Spleen (tissue), 11 donors: Measurements from ENCODE around the gene RHOJ. TPM values are rescaled to one million over a fixed set of nuclear protein-coding genes. Genes with fewer than 3 reads are reported as not detected.

Experiments
- DNase-seq: peaks from one replicate; pipeline ENCODE4 v3.0.0-alpha.2; 2020
- H3K27ac ChIP-seq, 8 donors: fragments of 200-600 bp; sonication (generic) in 7 of 8; 1 replicate in 4 of 8; 2 replicates in 4 of 8; pipeline versions ENCODE4 v1.5.0 to v1.8.0; 2016 to 2021; ENCODE audit warnings: inconsistent platforms in 4 of 8, mild to moderate bottlenecking in 4 of 8, moderate library complexity in 1 of 8
- H3K27me3 ChIP-seq, 7 donors: fragments of 200-600 bp; sonication (generic) in 6 of 7; replicated peaks in 1 of 7; 1 replicate in 4 of 7; 2 replicates in 3 of 7; pipeline versions ENCODE4 v1.5.0 to v1.8.0; 2016 to 2021; ENCODE audit warnings: inconsistent platforms in 3 of 7, mild to moderate bottlenecking in 1 of 7
- H3K36me3 ChIP-seq, 6 donors: fragments of 200-600 bp; sonication (generic) in 5 of 6; 1 replicate in 4 of 6; 2 replicates in 2 of 6; pipeline versions ENCODE4 v1.5.0 to v1.8.0; 2016 to 2021; ENCODE audit warnings: inconsistent platforms in 2 of 6
- H3K4me1 ChIP-seq, 6 donors: fragments of 200-600 bp; sonication (generic) in 5 of 6; 1 replicate in 3 of 6; 2 replicates in 3 of 6; pipeline versions ENCODE4 v1.5.0 to v1.8.0; 2016 to 2021; ENCODE audit warnings: inconsistent platforms in 3 of 6
- H3K4me3 ChIP-seq, 8 donors: fragments of 200-600 bp; sonication (generic) in 7 of 8; 1 replicate in 4 of 8; 2 replicates in 4 of 8; pipeline versions ENCODE4 v1.5.0 to v1.8.0; 2016 to 2021; ENCODE audit warnings: inconsistent platforms in 4 of 8, mild to moderate bottlenecking in 4 of 8, moderate library complexity in 2 of 8
- H3K9me3 ChIP-seq, 8 donors: fragments of 200-600 bp; sonication (generic) in 7 of 8; 1 replicate in 4 of 8; 2 replicates in 4 of 8; pipeline versions ENCODE4 v1.5.0 to v1.8.0; 2016 to 2021; ENCODE audit warnings: inconsistent platforms in 4 of 8
- CTCF ChIP-seq, 11 experiments: fragments of 200-600 bp in 7 of 11; fragments of 450-650 bp in 4 of 11; sonication (generic) in 4 of 11; IDR thresholded peaks in 8 of 11; conservative IDR thresholded peaks in 3 of 11; 1 replicate in 7 of 11; 2 replicates in 4 of 11; pipeline versions ENCODE4 v1.4.0 to v1.8.0; 2016 to 2021; ENCODE audit warnings: antibody characterized with exemption in 11 of 11, inconsistent platforms in 4 of 11, mild to moderate bottlenecking in 1 of 11
- POLR2A ChIP-seq, 3 donors: fragments of 450-650 bp; IDR thresholded peaks; one replicate each; pipeline ENCODE4 v1.5.1; 2017; ENCODE audit warnings: antibody characterized with exemption in 3 of 3, mild to moderate bottlenecking in 1 of 3
- POLR2AphosphoS5 ChIP-seq, 3 donors: sonication (generic); formaldehyde crosslinking; IDR thresholded peaks; one replicate each; pipeline ENCODE4 v1.5.1; 2017; ENCODE audit warnings: antibody characterized with exemption in 3 of 3
- WGBS, 5 donors: extraction: QIAGEN DNeasy Blood & Tissue Kit in 3 of 5; methylation state at CpG; one replicate each; pipeline versions ENCODE4 v1.1.5 to v1.1.7; 2013 to 2018; 5-methylcytosine and 5-hydroxymethylcytosine counted together
- intact Hi-C: fragments of 100-400 bp; cut with DNase I; formaldehyde crosslinking; loops from one replicate; pipeline ENCODE4 v1.15.0; 2023; ENCODE audit warnings: low total_unique reads
- polyA plus RNA-seq, 3 donors: library from polyadenylated mRNA; stranded (reverse); fragments of 200-250 nt; gene quantifications; one replicate each; pipeline ENCODE4 v1.2.1, GENCODE V29; 2013
- total RNA-seq, 7 donors: library from RNA; depleted of rRNA in 3 of 7; stranded (reverse); fragments of >200 nt in 3 of 7; fragmentation: NEBNext Ultra II Directional in 4 of 7; extraction: Animal tissue kit (Norgen Biotek cat#: 25700) in 4 of 7; gene quantifications; one replicate each; pipeline versions ENCODE4 v1.1.0 to v1.2.1, GENCODE V29; 2016 to 2021
- donor health status: healthy with polysubstance abuse.
- donor health status: DM: no; HTN: no; CAD: no; lungs with moderate emphysema.
- donor health status: DM: no; HTN: no; CAD: no.
- donor health status: Bipolar disorder and iron deficiency.
- donor health status: healthy.
- donor health status: DM: no; HTN: no; CAD: no.
- donor health status: DM: yes; HTN: yes; CAD: no.

The RHOJ gene
- total and polyA plus RNA-seq, 10 donors, result 5.5 to 26.3 (median 14.9) TPM

DNA sequence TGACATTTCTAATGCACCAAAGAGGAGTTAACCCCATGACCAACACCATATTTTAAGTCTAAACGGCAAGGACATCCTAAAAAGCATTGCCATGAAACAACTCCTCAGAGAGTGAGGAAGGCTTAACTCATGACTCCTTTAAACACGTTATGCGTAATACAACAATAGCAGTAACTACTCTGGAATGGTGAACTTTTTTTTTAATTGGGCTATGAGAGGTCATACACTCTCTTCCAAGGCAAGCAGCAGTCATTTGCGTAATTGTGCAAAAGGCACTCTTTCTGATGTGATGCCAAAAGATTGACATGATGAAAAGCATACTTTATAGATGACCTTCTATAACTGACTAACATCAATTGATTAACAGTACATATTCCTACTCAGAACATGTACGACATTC, 39.4 kb downstream of the RHOJ start:
- intact Hi-C loops, result no loop called here
- no peak overlapping the region for H3K4me3 ChIP-seq
- no peaks in the 10 kb centered on the region for H3K4me1 ChIP-seq
- H3K36me3 ChIP-seq, result no peaks in the 10 kb centered on the region
- TF ChIP-seq POLR2AphosphoS5 (IDR thresholded peaks at IDR 0.05) (no peak), CTCF (IDR thresholded peaks at IDR 0.05 in 8 of 11, conservative IDR thresholded peaks at IDR 0.05 in 3 of 11) (no peak), POLR2A (IDR thresholded peaks at IDR 0.05) (no peak)
- peaks cover 0 to 5% (median 0%) of the 10 kb centered on the region in 8 donors for H3K9me3 ChIP-seq
- no peak for DNase-seq
- no peaks in the 10 kb centered on the region for H3K27me3 ChIP-seq
- no peak overlapping the region for H3K27ac ChIP-seq
- 78 to 93% (median 89%) methylated on average over 5 of the region's 5 CpGs for WGBS, 5 donors

DNA sequence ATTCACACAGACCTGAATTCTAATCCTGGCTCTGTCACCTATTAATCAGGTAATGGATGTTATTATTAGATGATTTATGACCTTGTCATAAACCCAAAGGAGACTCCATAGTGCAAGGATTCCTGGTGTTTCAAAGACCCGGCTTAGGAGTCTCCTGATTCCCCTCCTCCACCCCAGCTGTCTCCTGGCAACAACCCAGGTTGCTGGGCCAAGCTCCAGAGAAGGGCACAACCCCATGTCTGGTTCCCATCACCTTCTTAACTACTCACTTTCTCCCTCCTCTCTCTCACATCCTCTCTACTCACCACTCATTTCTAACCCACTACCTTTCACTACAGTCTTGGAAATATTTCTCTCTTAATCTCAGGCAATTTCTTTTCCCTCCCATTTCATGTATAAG, 41.6 kb downstream of the RHOJ start:
- TF ChIP-seq CTCF (IDR thresholded peaks at IDR 0.05 in 8 of 11, conservative IDR thresholded peaks at IDR 0.05 in 3 of 11) (no peak), POLR2A (IDR thresholded peaks at IDR 0.05) (no peak), POLR2AphosphoS5 (IDR thresholded peaks at IDR 0.05) (no peak)
- 65 to 87% (median 75%) methylated on average over 1 of the region's 1 CpG for WGBS, 5 donors
- Histone ChIP-seq H3K27ac (no peak overlapping the region), H3K4me1 (no peaks in the 10 kb centered on the region), H3K27me3 (no peaks in the 10 kb centered on the region), H3K36me3 (no peaks in the 10 kb centered on the region), H3K4me3 (no peak overlapping the region), H3K9me3 (peaks cover 0 to 5% (median 0%) of the 10 kb centered on the region in 8 donors)
- DNase-seq, result no peak
- intact Hi-C loops, result no loop called here

DNA sequence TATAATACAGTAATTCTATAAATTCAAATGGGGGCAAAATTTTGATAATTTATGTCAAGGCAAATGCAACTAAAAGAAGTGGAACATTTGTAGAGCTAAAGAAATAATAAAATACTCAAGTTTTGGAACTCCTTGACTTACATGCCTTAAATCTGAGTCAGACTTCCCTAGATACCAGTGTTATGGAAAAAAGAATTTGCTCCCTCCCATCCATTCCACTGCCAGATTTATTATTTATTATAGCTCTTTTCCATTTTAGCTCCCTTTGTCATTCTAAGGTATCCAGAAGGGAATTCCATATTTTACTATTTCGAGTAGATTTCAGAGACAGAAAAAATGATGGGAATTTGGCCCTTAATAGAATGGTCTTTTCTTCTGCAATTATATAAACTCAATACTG, 44.0 kb downstream of the RHOJ start:
- 63 to 69% (median 64%) methylated on average over 1 of the region's 1 CpG for WGBS, 5 donors
- Histone ChIP-seq H3K4me3 (no peak overlapping the region), H3K36me3 (no peaks in the 10 kb centered on the region), H3K9me3 (peaks cover 0 to 5% (median 0%) of the 10 kb centered on the region in 8 donors), H3K27ac (no peak overlapping the region), H3K27me3 (no peaks in the 10 kb centered on the region), H3K4me1 (no peaks in the 10 kb centered on the region)
- intact Hi-C loops, result no loop called here
- TF ChIP-seq POLR2A (IDR thresholded peaks at IDR 0.05) (no peak), POLR2AphosphoS5 (IDR thresholded peaks at IDR 0.05) (no peak), CTCF (IDR thresholded peaks at IDR 0.05 in 8 of 11, conservative IDR thresholded peaks at IDR 0.05 in 3 of 11) (no peak)
- DNase-seq, result no peak

GRCh38 chr14:63249092-63249491, 44.8 kb downstream of the RHOJ start:
- WGBS, 5 donors, result 60 to 69% (median 65%) methylated on average over 2 of the region's 2 CpGs
- H3K36me3 ChIP-seq, result no peaks in the 10 kb centered on the region
- no peak overlapping the region for H3K27ac ChIP-seq
- TF ChIP-seq CTCF (IDR thresholded peaks at IDR 0.05 in 8 of 11, conservative IDR thresholded peaks at IDR 0.05 in 3 of 11) (no peak), POLR2A (IDR thresholded peaks at IDR 0.05) (no peak), POLR2AphosphoS5 (IDR thresholded peaks at IDR 0.05) (no peak)
- no peak overlapping the region for H3K4me3 ChIP-seq
- no peak for DNase-seq
- no peaks in the 10 kb centered on the region for H3K4me1 ChIP-seq
- H3K27me3 ChIP-seq, result no peaks in the 10 kb centered on the region
- peaks cover 0 to 5% (median 0%) of the 10 kb centered on the region in 8 donors for H3K9me3 ChIP-seq
- intact Hi-C loops, result no loop called here
